H1 (cell line): ENCODE results near the gene ARMC9. TPM values are rescaled to one million over a fixed set of nuclear protein-coding genes. Genes with fewer than 3 reads are reported as not detected.

Source experiments
- CTCF ChIA-PET: fragments of 300-600 bp; sonication (Branson Sonifier 250); formaldehyde crosslinking; loops from one replicate; lab custom pipeline; 2021; ENCODE audit not compliant: partially characterized antibody; lab: Charles Lee
- POLR2A ChIA-PET: fragments of 300-600 bp; sonication (Branson Sonifier 250); formaldehyde crosslinking; loops from one replicate; lab custom pipeline; 2021; ENCODE audit warnings: inconsistent platforms; ENCODE audit not compliant: partially characterized antibody; lab: Charles Lee
- DNase-seq, 2 experiments: peaks; one replicate each; pipeline versions ENCODE4 v3.0.0 to v3.0.0-alpha.2; 2010 to 2022; ENCODE audit warnings: low spot score in 2 of 2, low read depth in 1 of 2, mixed read lengths in 1 of 2
- FAIRE-seq: peaks from 2 replicates; lab custom pipeline; 2011; peaks lifted over from hg19 to GRCh38; lab: Jason Lieb, UNC
- H2AFZ ChIP-seq: 2 replicates; pipeline ENCODE4 v1.8.1; 2012; ENCODE audit warnings: low read length, inconsistent platforms
- H2AK5ac ChIP-seq: 2 replicates; pipeline ENCODE4 v1.6.1; 2013; ENCODE audit warnings: low read depth, low read length
- H2BK120ac ChIP-seq: replicated peaks from 2 replicates; pipeline ENCODE3; 2013; ENCODE audit warnings: low read depth, low read length, inconsistent platforms
- H2BK12ac ChIP-seq: 2 replicates; pipeline ENCODE4 v1.6.1; 2013; ENCODE audit warnings: low read depth, low read length
- H2BK15ac ChIP-seq: 2 replicates; pipeline ENCODE4 v1.6.1; 2013; ENCODE audit warnings: low read length
- H2BK20ac ChIP-seq: 2 replicates; pipeline ENCODE4 v1.6.1; 2013; ENCODE audit warnings: low read length
- H2BK5ac ChIP-seq: 2 replicates; pipeline ENCODE4 v1.6.1; 2013; ENCODE audit warnings: low read depth, low read length
- H3K14ac ChIP-seq: 2 replicates; pipeline ENCODE4 v1.6.1; 2013; ENCODE audit warnings: inconsistent platforms; ENCODE audit not compliant: insufficient read length
- H3K18ac ChIP-seq: 2 replicates; pipeline ENCODE4 v1.6.1; 2013; ENCODE audit warnings: low read length; ENCODE audit errors: extremely low read depth
- H3K23ac ChIP-seq: 2 replicates; pipeline ENCODE4 v1.6.1; 2013; ENCODE audit warnings: inconsistent platforms; ENCODE audit not compliant: insufficient read length
- H3K23me2 ChIP-seq: 2 replicates; pipeline ENCODE4 v1.6.1; 2013; ENCODE audit warnings: low read depth, low read length
- H3K27ac ChIP-seq: 2 replicates; pipeline ENCODE4 v1.6.1; 2011; ENCODE audit warnings: low read depth, low read length, inconsistent platforms
- H3K27me3 ChIP-seq, 4 experiments: replicated peaks in 1 of 4; 1 replicate in 1 of 4; 2 replicates in 3 of 4; pipeline versions ENCODE4 v1.6.1 to v1.8.1; 2011 to 2013; ENCODE audit warnings: low read length in 3 of 4, mild to moderate bottlenecking in 3 of 4, inconsistent platforms in 2 of 4, mixed read lengths in 2 of 4, moderate library complexity in 1 of 4; ENCODE audit not compliant: control insufficient read depth in 3 of 4, insufficient read depth in 3 of 4; ENCODE audit errors: extremely low read depth in 1 of 4
- H3K36me3 ChIP-seq, 4 experiments: 2 replicates each; pipeline versions ENCODE4 v1.6.1 to v1.8.1; 2011 to 2013; ENCODE audit warnings: mild to moderate bottlenecking in 4 of 4, low read length in 3 of 4, moderate library complexity in 2 of 4, control low read depth in 1 of 4, inconsistent platforms in 1 of 4; ENCODE audit not compliant: insufficient read depth in 4 of 4, control insufficient read depth in 2 of 4
- H3K4ac ChIP-seq: replicated peaks from 2 replicates; pipeline ENCODE3; 2013; ENCODE audit warnings: low read length, low read depth, mixed read lengths, inconsistent platforms; ENCODE audit not compliant: insufficient read length
- H3K4me1 ChIP-seq, 4 experiments: replicated peaks in 1 of 4; 1 replicate in 1 of 4; 2 replicates in 3 of 4; pipeline versions ENCODE4 v1.6.1 to v1.8.1; 2011 to 2013; ENCODE audit warnings: low read length in 3 of 4, inconsistent platforms in 2 of 4, mixed read lengths in 1 of 4; ENCODE audit not compliant: insufficient read depth in 4 of 4, control insufficient read depth in 3 of 4
- H3K4me2 ChIP-seq, 2 experiments: 2 replicates each; pipeline versions ENCODE4 v1.6.1 to v1.8.1; 2011 to 2013; ENCODE audit warnings: low read depth in 2 of 2, low read length in 2 of 2, control low read depth in 1 of 2, inconsistent platforms in 1 of 2, mild to moderate bottlenecking in 1 of 2; ENCODE audit not compliant: insufficient read depth in 1 of 2
- H3K4me3 ChIP-seq, 4 experiments: fragments of 200-600, 300-600 bp in 1 of 4; sonication (generic), shearing (Covaris generic), sonication (Bioruptor Twin) in 1 of 4; 2 replicates each; pipeline versions ENCODE4 v1.5.1 to v1.8.1; 2011 to 2016; ENCODE audit warnings: low read length in 4 of 4, low read depth in 3 of 4, control low read depth in 2 of 4, inconsistent platforms in 2 of 4, mild to moderate bottlenecking in 2 of 4, mixed read lengths in 1 of 4, moderate library complexity in 1 of 4; ENCODE audit not compliant: insufficient read depth in 2 of 4; ENCODE audit errors: extremely low read depth in 1 of 4
- H3K56ac ChIP-seq: replicated peaks from 2 replicates; pipeline ENCODE3; 2013; ENCODE audit warnings: low read depth, mild to moderate bottlenecking, mixed read lengths, low read length, inconsistent platforms; ENCODE audit not compliant: insufficient read length
- H3K79me1 ChIP-seq: 2 replicates; pipeline ENCODE4 v1.6.1; 2013; ENCODE audit warnings: low read depth, low read length, control low read depth
- H3K79me2 ChIP-seq, 2 experiments: 2 replicates each; pipeline versions ENCODE4 v1.6.1 to v1.8.1; 2012 to 2013; ENCODE audit warnings: low read length in 2 of 2, mild to moderate bottlenecking in 2 of 2, inconsistent platforms in 1 of 2; ENCODE audit not compliant: insufficient read depth in 2 of 2, control insufficient read depth in 1 of 2
- H3K9ac ChIP-seq, 4 experiments: replicated peaks in 1 of 4; 1 replicate in 1 of 4; 2 replicates in 3 of 4; pipeline versions ENCODE4 v1.6.1 to v1.8.1; 2011 to 2013; ENCODE audit warnings: low read depth in 3 of 4, low read length in 3 of 4, control low read depth in 2 of 4, mild to moderate bottlenecking in 2 of 4, moderate library complexity in 2 of 4, inconsistent platforms in 1 of 4; ENCODE audit errors: extremely low read depth in 1 of 4
- H3K9me3 ChIP-seq, 2 experiments: 2 replicates each; pipeline versions ENCODE4 v1.6.1 to v1.8.1; 2012 to 2013; ENCODE audit warnings: mild to moderate bottlenecking in 2 of 2, moderate library complexity in 2 of 2, control low read depth in 1 of 2, inconsistent platforms in 1 of 2, low read depth in 1 of 2, low read length in 1 of 2, mixed read lengths in 1 of 2; ENCODE audit not compliant: insufficient read depth in 2 of 2
- H4K20me1 ChIP-seq, 2 experiments: replicated peaks in 1 of 2; 2 replicates each; pipeline versions ENCODE3 to v1.8.1; 2011 to 2013; ENCODE audit warnings: inconsistent platforms in 2 of 2, low read length in 2 of 2, mild to moderate bottlenecking in 1 of 2; ENCODE audit not compliant: insufficient read depth in 2 of 2, control insufficient read depth in 1 of 2
- H4K5ac ChIP-seq: 2 replicates; pipeline ENCODE4 v1.6.1; 2013; ENCODE audit warnings: low read length, low read depth, mixed read lengths, inconsistent platforms; ENCODE audit not compliant: insufficient read length
- H4K8ac ChIP-seq: 2 replicates; pipeline ENCODE4 v1.8.0; 2013; ENCODE audit warnings: mild to moderate bottlenecking, moderate library complexity, low read length, inconsistent platforms; ENCODE audit not compliant: insufficient read depth; ENCODE audit errors: extremely low read depth
- H4K91ac ChIP-seq: replicated peaks from 2 replicates; pipeline ENCODE3; 2013; ENCODE audit warnings: low read length, mixed read lengths, inconsistent platforms; ENCODE audit not compliant: insufficient read length
- ASH2L ChIP-seq: fragments of 200-600, 300-600 bp; sonication (generic); IDR thresholded peaks from one replicate; pipeline ENCODE4 v1.7.1; 2017; ENCODE audit warnings: low read length
- BCL11A ChIP-seq, 2 experiments: IDR thresholded peaks; one replicate each; pipeline ENCODE4 v1.6.1; 2011; ENCODE audit warnings: low read depth in 2 of 2, low read length in 2 of 2, mild to moderate bottlenecking in 2 of 2
- BRCA1 ChIP-seq: IDR thresholded peaks from 2 replicates; pipeline ENCODE4 v1.6.1; 2012; ENCODE audit warnings: low read depth, low read length, improper control_type of control experiment
- CBX5 ChIP-seq: fragments of 300-800, 300-1000 bp; sonication (generic); IDR thresholded peaks from 2 replicates; pipeline ENCODE4 v1.7.1; 2016; ENCODE audit warnings: antibody characterized with exemption, low read length, low read depth
- KDM1A ChIP-seq: fragments of 200-600, 300-600 bp; sonication (generic); IDR thresholded peaks from 2 replicates; pipeline ENCODE4 v1.7.1; 2016; ENCODE audit warnings: mild to moderate bottlenecking, low read length, borderline replicate concordance
- KDM5A ChIP-seq: fragments of 200-600 bp; IDR thresholded peaks from 2 replicates; pipeline ENCODE4 v1.7.1; 2012; ENCODE audit warnings: mild to moderate bottlenecking, low read length, inconsistent platforms, mixed read lengths
- PHF8 ChIP-seq: fragments of 200-600 bp; sonication (generic); conservative IDR thresholded peaks from 2 replicates; pipeline ENCODE4 v1.7.1; 2012; ENCODE audit warnings: low read depth, mild to moderate bottlenecking, inconsistent platforms, low read length, moderate library complexity
- POLR2AphosphoS5 ChIP-seq: IDR thresholded peaks from 2 replicates; pipeline ENCODE4 v1.6.1; 2011; ENCODE audit warnings: low read depth, low read length
- POU5F1 ChIP-seq: IDR thresholded peaks from 2 replicates; pipeline ENCODE4 v1.6.1; 2011; ENCODE audit warnings: low read depth, mild to moderate bottlenecking, low read length, moderate library complexity
- RAD21 ChIP-seq, 2 experiments: IDR thresholded peaks in 1 of 2; conservative IDR thresholded peaks in 1 of 2; 2 replicates each; pipeline ENCODE4 v1.6.1; 2011; ENCODE audit warnings: low read depth in 2 of 2, low read length in 2 of 2, improper control_type of control experiment in 1 of 2, inconsistent platforms in 1 of 2, mild to moderate bottlenecking in 1 of 2, moderate library complexity in 1 of 2
- SIN3A ChIP-seq, 2 experiments: IDR thresholded peaks in 1 of 2; conservative IDR thresholded peaks in 1 of 2; 2 replicates each; pipeline ENCODE4 v1.6.1; 2011 to 2012; ENCODE audit warnings: low read length in 2 of 2, improper control_type of control experiment in 1 of 2, low read depth in 1 of 2, mild to moderate bottlenecking in 1 of 2
- SIRT6 ChIP-seq: IDR thresholded peaks from one replicate; pipeline ENCODE4 v1.7.1; 2012; ENCODE audit warnings: low read length, inconsistent platforms
- WGBS, 2 experiments: shearing (Covaris generic) in 1 of 2; methylation state at CpG; one replicate each; pipeline versions ENCODE4 v1.1.6 to v1.1.7; 2013 to 2015; ENCODE audit warnings: low lambda C conversion rate in 2 of 2, mixed read lengths in 2 of 2, inconsistent platforms in 1 of 2, low coverage in 1 of 2, missing lambda C conversion rate in 1 of 2; ENCODE audit not compliant: insufficient replicate concordance in 2 of 2, insufficient coverage in 1 of 2, insufficient read length in 1 of 2; ENCODE audit errors: extremely low coverage in 1 of 2, missing lambda C conversion rate in 1 of 2; 5-methylcytosine and 5-hydroxymethylcytosine counted together
- polyA plus RNA-seq, 7 experiments: library from polyadenylated mRNA; depleted of rRNA in 3 of 7; stranded (reverse) in 5 of 7; unstranded in 2 of 7; fragments of >200 nt in 5 of 7; fragments of 200-250 nt in 2 of 7; gene quantifications; 1 replicate in 5 of 7; 2 replicates in 1 of 7; 4 replicates in 1 of 7; pipeline versions ENCODE4 v1.2.1 to v1.2.3, GENCODE V29; 2011 to 2013; ENCODE audit warnings: missing spikeins in 2 of 7, mixed read lengths in 2 of 7
- total RNA-seq: library from RNA; stranded (reverse); fragmentation: NEBNext Ultra II Directional; extraction: Animal tissue kit (Norgen Biotek cat#: 25700); gene quantifications from 2 replicates; pipeline ENCODE4 v1.2.1, GENCODE V29; 2021
- TF ChIP-seq, protein P1 (sequence below): IDR thresholded peaks from 2 replicates; pipeline ENCODE4 v1.6.1; 2011; ENCODE audit warnings: low read depth, mild to moderate bottlenecking, low read length; ENCODE audit not compliant: insufficient read depth

Gene ARMC9
- total and polyA plus RNA-seq, 2 of the 8 experiments (the other 6 are each of a cell fraction or from before 2014, with no cell fraction given) = 23.2 to 36.1 TPM

GRCh38 chr2:231250146-231250545, 51.7 kb downstream of the ARMC9 start:
- Histone ChIP-seq H2AK5ac (no peak overlapping the region), H3K79me1 (no peaks in the 10 kb centered on the region), H4K5ac (no peak overlapping the region), H3K27me3 (no peaks in the 10 kb centered on the region), H4K20me1 (peaks cover 0 to 2% of the 10 kb centered on the region in 2 experiments), H2BK12ac (no peak overlapping the region), H3K4me1 (no peaks in the 10 kb centered on the region; a peak in 1 of 7 replicates), H3K27ac (no peak overlapping the region), H4K91ac (no peak overlapping the region), H3K36me3 (peaks cover 0 to 6% (median 1%) of the 10 kb centered on the region in 4 experiments; a peak in 2 of 8 replicates), H2BK20ac (no peak overlapping the region), H3K14ac (no peak overlapping the region), H3K23me2 (no peaks in the 10 kb centered on the region), H3K23ac (no peak overlapping the region), H2AFZ (no peak overlapping the region), H3K9ac (no peak overlapping the region), H3K18ac (no peak overlapping the region), H4K8ac (no peak overlapping the region), H2BK15ac (no peak overlapping the region), H3K56ac (no peak overlapping the region), H3K4me3 (no peak overlapping the region), H3K79me2 (no peaks in the 10 kb centered on the region), H2BK5ac (no peak overlapping the region), H2BK120ac (no peak overlapping the region), H3K4ac (no peak overlapping the region), H3K4me2 (no peak overlapping the region), H3K9me3 (no peaks in the 10 kb centered on the region)
- DNase-seq (no peak), FAIRE-seq (no peak)
- ChIA-PET POLR2A (interaction anchor here (1.0 kb wide), 1 partner anchor 57 kb away, joined by 4 read pairs; no protein-coding TSS in a partner anchor), CTCF (interaction anchor here (0.7 to 12.3 kb wide), 8 partner anchors 16 to 162 kb away, joined by 3 to 78 read pairs (median 3); no protein-coding TSS in a partner anchor)
- WGBS, 2 experiments = 92% methylated on average over 5 of the region's 5 CpGs; no CpG with 5 or more reads in 1 of the 2 experiments
- TF ChIP-seq CBX5 (no peak), KDM1A (no peak), PHF8 (no peak), RAD21 (IDR thresholded peaks at IDR 0.05 in 1 of 2, conservative IDR thresholded peaks at IDR 0.05 in 1 of 2; ENCODE audit: low read depth in 2 of 2, low read length in 2 of 2) (no peak), SIRT6 (no peak), KDM5A (no peak), POLR2AphosphoS5 (no peak), BRCA1 (no peak), POU5F1 (no peak), ASH2L (no peak), SIN3A (conservative IDR thresholded peaks at IDR 0.05 in 1 of 2, IDR thresholded peaks at IDR 0.05 in 1 of 2; ENCODE audit: low read depth in 1 of 2, low read length in 2 of 2) (no peak), BCL11A (IDR thresholded peaks at IDR 0.05; ENCODE audit: low read depth in 2 of 2, low read length in 2 of 2) (no peak)
- TF ChIP-seq, protein P1, sequence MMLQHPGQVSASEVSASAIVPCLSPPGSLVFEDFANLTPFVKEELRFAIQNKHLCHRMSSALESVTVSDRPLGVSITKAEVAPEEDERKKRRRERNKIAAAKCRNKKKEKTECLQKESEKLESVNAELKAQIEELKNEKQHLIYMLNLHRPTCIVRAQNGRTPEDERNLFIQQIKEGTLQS = no peak
